Measurements from ENCODE around the gene ATL2. TPM values are rescaled to one million over a fixed set of nuclear protein-coding genes. Genes with fewer than 3 reads are reported as not detected.
"Not testable (repeated sequence)": the region's sequence is repeated elsewhere in the genome, so short reads cannot be mapped to it uniquely, and the experiment has no call there.

ATL2 gene
- polyA plus RNA-seq, 1 donor = 77.6 TPM

DNA sequence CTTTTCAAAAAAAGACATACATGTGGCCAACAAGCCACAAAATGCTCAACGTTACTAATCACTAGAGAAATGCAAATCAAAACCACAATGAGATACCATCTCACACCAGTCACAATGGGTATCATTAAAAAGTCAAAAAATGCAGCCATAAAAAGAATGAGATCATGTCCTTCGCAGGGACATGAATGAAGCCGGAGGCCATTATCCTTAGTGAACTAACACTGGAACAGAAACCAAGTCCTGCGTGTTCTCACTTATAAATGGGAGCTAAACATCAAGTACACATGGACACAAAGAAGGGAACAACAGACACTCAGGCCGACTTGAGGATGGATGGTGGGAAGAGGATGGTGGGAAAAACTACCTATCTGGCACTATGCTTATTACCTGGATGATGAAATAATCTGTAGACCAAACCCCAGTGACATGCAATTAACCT is 17.8 kb upstream of the ATL2 start:
- DNase-seq = no peak

- DNase-seq = no peak
Observed at GRCh38 chr2:38394041-38394440, 17.0 kb upstream of the ATL2 start.

- no peak for DNase-seq
Observed at GRCh38 chr2:38390947-38391346, 13.9 kb upstream of the ATL2 start.

DNA sequence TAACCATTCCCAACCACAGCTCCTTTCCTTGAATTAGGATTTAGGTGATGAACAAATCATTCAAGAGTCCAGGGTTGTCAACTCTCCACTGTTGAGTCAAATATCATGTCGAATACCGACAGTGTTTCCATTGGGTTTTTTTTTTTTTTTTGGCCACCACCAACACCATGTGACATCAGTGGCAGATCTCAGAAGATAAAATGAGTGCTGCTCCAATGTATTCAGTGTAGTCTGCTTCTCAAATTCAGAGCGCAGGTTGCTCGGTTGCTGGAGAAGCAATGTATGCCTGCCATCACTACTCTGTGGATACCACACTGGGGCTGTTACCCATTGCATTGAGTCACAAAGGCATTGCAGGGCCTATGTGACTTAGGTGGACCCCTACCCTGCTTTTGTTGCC is 10.8 kb upstream of the ATL2 start:
- no peak for DNase-seq

DNA sequence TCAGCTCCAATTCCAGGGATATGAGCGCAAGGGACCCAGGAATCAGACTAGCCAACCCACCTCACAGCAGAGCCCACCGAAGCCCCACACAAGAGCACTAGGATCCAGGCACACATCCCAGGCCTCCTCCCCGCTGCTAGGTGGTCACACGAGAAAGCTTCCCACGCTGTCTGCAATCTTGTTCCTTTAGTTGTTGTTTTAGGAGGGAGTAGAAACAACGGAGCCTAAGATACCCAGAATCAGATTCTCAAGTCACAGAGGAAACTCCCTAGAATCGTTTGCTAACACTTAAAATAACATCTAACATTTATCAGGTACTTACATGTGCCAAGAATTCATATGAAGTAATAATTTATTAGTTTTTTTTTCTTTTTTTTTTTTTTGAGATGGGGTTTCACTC is 9.7 kb upstream of the ATL2 start:
- DNase-seq = no peak

GRCh38 chr2:38386377-38386776 is 9.3 kb upstream of the ATL2 start:
- DNase-seq = no peak

GRCh38 chr2:38384338-38384737 is 7.3 kb upstream of the ATL2 start:
- no peak for DNase-seq

DNA sequence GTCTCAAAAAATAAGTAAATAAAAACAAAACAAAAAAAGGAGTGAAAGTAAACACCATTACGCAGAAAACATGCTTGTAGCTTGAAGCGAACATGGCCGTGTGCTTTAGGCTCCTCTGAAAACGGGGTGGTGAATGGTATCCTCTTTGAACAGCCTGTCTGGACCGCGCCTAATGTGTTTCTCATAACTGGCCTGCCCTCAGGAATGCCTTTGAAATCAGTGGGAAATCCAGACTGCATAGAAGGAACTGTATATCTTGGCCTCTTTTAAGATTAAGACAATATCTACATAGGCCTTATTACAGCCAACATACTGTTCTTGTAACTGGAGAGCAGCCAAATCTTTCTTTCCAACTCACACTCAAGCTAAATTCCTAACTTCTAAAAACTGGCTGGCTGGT is 6.7 kb upstream of the ATL2 start:
- not testable (repeated sequence) for DNase-seq

GRCh38 chr2:38381381-38382143 is 4.5 kb upstream of the ATL2 start:
- no peak for DNase-seq

GRCh38 chr2:38380397-38381130 is 3.5 kb upstream of the ATL2 start:
- no peak for DNase-seq

DNA sequence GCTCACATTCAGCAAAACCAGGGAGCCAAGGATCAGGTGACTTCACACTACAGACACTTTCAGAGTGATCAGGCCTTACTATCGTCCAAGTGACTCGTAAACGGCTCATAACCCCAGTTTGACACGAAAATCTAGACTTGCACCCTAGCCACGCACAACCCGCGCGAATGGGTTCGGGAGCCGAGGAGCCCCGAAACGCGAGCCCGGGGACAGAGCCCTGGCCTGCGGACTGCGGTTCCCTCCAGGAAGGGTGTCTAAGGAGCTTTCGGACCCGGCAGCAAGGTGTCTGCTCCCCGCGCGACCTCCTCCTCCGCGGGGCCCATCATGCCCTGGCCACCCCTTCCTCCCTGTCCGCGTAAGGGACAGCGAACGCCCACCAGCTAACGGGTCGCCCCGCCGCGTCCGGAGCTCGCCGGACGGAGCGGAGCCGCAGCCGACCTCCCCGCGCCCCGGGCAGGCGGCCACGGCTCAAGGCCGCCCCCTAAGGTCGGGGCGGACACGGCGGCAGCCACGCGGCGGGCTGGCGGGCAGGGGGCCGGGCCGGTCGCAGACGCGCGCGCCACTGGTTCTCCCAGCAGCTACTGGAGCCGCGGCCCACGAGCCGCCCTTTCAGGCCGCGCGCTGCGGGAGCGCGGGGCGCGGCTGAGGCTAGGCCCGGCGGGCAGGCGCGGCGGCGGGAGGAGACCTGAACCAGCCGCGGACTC is 575 bp downstream of the ATL2 start:
- DNase-seq = peak; percentile 65

DNA sequence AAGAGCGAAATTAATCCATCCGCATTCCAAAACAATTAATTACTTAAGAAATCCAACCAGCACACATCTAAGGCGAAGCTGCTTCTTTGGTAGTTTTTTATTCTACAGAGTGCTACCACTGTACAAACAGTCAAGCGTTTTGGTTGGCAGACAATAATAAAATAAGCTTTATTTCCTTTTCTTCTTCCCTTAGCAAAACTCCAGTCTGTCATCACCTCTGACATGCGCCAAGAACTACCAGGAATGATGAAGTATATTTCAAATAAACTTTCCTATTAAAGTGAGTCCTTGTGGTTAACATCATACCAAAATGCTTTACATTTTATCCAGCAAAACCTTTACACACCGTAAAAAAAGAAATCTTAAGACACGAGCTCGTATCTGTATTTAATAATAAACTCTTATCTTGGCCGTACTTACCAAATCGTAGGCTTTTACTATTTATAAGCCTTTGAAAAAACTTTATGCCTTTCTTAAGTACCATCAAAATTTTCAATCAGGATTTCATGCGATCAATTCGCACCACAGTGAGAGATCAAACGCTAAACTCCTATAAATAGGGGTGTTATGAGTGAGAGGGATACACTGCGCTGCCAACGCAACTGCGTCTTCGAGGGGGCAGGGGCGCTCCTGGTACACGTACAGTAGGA is 1.3 kb downstream of the ATL2 start:
- no peak for DNase-seq

DNA sequence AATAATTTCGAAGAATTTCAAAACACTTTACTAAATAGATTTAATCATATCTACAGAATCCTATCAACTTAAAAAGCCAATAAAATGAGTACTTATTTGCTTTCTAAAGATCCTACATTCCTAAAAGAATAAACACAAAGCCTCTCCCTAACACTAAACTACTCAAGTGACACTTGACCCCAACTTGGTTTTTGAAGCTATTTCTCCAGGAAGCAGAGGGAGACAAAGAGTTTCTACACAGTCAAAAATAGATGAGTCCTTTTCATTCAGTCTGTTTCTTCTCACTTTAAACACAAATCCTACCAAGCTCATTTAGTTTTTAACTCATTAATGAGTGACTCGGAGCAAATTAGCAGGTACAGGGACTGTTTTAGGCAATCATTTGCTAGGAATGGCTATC is 2.1 kb downstream of the ATL2 start:
- DNase-seq = peak; percentile 22

DNA sequence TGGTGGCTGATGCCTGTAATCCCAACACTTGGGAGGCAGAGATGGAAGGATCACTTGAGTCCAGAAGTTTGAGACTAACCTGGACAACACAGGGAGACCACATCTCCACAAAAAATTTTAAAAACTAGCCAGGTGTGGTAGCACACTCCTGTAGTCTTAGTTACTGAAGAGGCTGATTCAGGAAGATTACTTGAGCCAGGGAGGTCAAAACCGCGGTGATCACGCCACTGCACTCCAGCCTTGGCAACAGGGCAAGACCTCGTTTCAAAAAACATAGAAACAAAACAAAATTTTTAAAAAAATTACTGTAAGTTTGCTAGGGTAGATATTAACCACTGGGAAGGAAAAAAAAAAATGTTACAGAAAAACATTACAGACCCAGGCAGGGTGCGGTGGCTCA is 5.8 kb downstream of the ATL2 start:
- no peak for DNase-seq

- DNase-seq = no peak
Observed at GRCh38 chr2:38370664-38371063, 6.4 kb downstream of the ATL2 start.

DNA sequence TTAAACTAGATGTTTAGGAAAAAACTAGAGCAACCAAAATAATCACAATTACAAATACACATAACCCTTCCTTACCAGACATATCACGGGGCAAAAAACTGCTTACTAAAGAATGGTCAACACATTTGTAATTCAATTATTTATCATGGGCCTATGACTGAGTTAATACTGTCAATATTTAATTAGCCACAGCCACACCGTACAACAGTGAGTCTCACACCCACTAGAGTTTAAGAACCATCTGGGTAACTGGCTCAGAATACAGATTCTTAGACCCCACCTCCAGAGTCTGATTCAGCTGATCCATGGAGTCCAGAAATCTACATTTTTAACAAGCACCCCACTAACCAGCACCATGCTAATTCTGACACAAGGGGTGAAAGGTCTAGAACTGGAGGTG is 14.8 kb downstream of the ATL2 start:
- DNase-seq = no peak

DNA sequence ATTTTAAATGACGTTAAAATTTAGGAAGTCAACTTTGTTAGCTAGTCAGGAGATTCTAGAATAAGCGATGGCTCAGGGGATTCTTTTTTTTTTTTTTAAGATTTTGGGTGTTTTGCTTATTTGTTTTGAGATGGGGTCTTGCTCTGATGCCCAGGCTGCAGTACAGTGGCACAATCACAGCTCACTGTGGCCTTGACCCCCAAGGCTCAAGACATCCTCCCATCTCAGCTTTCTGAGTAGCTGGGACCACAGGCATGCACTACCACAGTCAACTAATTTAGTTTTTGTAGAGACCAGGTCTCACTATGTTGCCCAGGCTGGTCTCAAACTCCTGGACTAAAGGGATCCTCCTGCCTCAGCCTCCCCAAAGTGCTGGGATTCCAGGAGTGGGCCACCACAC is 16.9 kb downstream of the ATL2 start:
- DNase-seq = no peak

DNA sequence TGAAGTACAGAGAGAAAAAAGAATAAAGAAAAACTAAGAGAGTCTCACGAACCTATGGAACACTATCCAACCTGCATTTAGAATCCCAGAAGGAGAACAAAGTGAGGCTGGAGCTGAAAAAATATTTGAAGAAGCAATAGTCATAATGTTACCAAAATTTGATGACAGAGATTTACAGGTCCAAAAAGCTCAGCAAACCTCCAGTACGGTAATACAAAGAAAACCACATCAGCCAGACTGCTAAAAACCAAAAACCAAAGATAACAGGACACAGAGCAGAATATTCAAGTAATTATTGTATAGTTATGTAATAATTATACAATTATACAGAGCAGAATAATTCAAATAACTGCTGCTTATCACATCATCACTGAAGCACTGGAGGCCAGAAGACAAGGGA is 23.7 kb downstream of the ATL2 start:
- DNase-seq = no peak

GRCh38 chr2:38352336-38352735 is 24.7 kb downstream of the ATL2 start:
- DNase-seq = no peak

DNA sequence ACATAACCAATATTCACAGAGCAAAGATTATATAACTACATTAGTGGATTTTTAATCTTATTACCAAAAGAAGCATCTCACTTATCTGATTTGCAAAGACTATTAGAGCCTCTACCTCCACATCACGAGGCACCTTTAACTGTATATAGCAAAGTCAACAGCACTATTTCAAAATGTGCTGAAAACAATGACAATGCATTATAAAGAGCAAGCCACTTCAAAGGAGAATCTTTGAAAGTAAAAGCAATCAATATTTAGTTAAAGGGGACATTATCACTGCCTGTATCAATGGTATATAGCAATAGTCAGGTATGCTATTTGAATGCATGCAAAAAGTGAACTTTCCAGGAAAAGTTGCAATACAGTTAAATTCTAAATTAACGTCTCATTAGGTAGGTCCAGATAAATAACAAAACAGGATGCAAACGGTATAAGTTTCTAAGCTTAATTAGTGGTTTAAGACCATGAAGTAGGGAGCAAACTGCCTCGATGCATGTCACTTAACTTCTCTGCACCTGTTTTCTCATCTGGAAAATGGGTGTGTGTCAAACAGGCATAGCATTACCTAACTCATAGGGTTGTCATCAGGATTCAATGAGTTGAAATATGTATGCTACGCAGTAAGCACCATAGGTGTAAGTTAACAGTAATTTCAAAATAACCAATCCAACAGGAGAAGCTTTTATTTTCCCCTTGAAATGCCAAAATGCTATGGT is 31.6 kb downstream of the ATL2 start:
- DNase-seq = no peak

- DNase-seq = no peak
Observed at GRCh38 chr2:38344813-38345212, 32.3 kb downstream of the ATL2 start.

DNA sequence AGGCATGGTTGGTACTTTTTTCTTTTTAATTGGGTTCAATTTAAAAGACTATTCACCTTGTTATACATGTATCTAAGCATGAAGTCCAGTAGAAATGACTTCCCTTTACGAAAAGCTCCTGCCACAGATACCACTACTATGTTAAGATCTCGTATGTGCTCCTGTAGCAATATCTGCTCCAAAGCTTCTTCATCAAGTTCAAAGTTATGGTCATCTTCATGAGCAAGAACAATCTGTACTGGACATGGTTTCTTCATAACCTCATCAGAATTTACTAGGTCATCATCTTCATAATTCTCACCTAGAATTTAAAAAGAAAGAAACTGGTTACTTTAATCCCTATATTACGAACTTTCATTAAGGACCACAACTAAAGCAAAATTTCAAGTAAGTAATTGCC is 33.9 kb downstream of the ATL2 start:
- no peak for DNase-seq
